ENCODE results near the gene ZNF414.

The ZNF414 gene

GRCh38 chr19:8519388-8519787 is 5.4 kb upstream of the ZNF414 start:
- no peaks in the 10 kb centered on the region for H3K9me2 ChIP-seq (ENCODE audit: low read depth, low read length)
- H4K20me1 ChIP-seq (ENCODE audit: insufficient read depth, low read length), result no peaks in the 10 kb centered on the region
- H3K27me3 ChIP-seq (ENCODE audit: insufficient read depth, low read length), result no peaks in the 10 kb centered on the region
- H3K9ac ChIP-seq (ENCODE audit: low read length), result no peak overlapping the region
- no peak overlapping the region for H2AFZ ChIP-seq (ENCODE audit: low read length)
- no peak overlapping the region for H3K4me3 ChIP-seq (ENCODE audit: low read depth, low read length, poor library complexity, severe bottlenecking)
- H3K9me3 ChIP-seq (ENCODE audit: low read length), result no peaks in the 10 kb centered on the region
- no peaks in the 10 kb centered on the region for H3F3A ChIP-seq (ENCODE audit: insufficient read depth, low read length)
- H3K4me1 ChIP-seq (ENCODE audit: insufficient read depth, low read length, severe bottlenecking), result peaks cover 2% of the 10 kb centered on the region
- H3K36me3 ChIP-seq (ENCODE audit: insufficient read depth, low read length), result no peaks in the 10 kb centered on the region
- no peak overlapping the region for H3K4me2 ChIP-seq (ENCODE audit: low read length)
- H3K27ac ChIP-seq (ENCODE audit: low read depth, low read length, poor library complexity, severe bottlenecking), result no peak overlapping the region
- no peaks in the 10 kb centered on the region for H3K79me2 ChIP-seq (ENCODE audit: insufficient read depth, low read length)
- TF ChIP-seq, protein P1, sequence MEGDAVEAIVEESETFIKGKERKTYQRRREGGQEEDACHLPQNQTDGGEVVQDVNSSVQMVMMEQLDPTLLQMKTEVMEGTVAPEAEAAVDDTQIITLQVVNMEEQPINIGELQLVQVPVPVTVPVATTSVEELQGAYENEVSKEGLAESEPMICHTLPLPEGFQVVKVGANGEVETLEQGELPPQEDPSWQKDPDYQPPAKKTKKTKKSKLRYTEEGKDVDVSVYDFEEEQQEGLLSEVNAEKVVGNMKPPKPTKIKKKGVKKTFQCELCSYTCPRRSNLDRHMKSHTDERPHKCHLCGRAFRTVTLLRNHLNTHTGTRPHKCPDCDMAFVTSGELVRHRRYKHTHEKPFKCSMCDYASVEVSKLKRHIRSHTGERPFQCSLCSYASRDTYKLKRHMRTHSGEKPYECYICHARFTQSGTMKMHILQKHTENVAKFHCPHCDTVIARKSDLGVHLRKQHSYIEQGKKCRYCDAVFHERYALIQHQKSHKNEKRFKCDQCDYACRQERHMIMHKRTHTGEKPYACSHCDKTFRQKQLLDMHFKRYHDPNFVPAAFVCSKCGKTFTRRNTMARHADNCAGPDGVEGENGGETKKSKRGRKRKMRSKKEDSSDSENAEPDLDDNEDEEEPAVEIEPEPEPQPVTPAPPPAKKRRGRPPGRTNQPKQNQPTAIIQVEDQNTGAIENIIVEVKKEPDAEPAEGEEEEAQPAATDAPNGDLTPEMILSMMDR (IDR thresholded peaks at IDR 0.05; ENCODE audit: low read length), result no peak
- TF ChIP-seq EZH2 (IDR thresholded peaks at IDR 0.05; ENCODE audit: borderline replicate concordance, low read length), result no peak

DNA sequence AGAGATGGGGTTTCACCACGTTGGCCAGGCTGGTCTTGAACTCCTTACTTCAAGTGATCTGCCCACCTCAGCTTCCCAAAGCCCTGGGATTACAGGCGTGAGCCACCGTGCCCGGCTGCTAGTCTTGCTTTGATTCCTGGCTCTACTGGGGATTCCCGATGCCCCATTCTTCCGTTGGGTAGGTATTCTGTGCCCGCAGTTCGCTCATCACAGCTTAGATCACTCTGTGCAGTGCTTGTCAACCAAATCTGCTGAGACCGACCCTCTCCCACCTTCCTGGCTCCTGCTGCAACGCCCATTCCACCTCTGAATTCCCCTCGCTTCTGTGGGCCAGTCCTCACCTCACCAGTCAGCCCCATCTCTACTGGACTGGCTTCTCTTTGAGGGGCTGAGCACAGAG is 4.6 kb upstream of the ZNF414 start:
- Histone ChIP-seq H3K4me3 (ENCODE audit: low read depth, low read length, poor library complexity, severe bottlenecking) (no peak overlapping the region), H2AFZ (ENCODE audit: low read length) (no peak overlapping the region), H3K9me3 (ENCODE audit: low read length) (no peaks in the 10 kb centered on the region), H3K79me2 (ENCODE audit: insufficient read depth, low read length) (no peaks in the 10 kb centered on the region), H3K27me3 (ENCODE audit: insufficient read depth, low read length) (no peaks in the 10 kb centered on the region), H3K4me2 (ENCODE audit: low read length) (no peak overlapping the region), H3K9ac (ENCODE audit: low read length) (no peak overlapping the region), H4K20me1 (ENCODE audit: insufficient read depth, low read length) (no peaks in the 10 kb centered on the region), H3K27ac (ENCODE audit: low read depth, low read length, poor library complexity, severe bottlenecking) (no peak overlapping the region), H3F3A (ENCODE audit: insufficient read depth, low read length) (no peaks in the 10 kb centered on the region), H3K9me2 (ENCODE audit: low read depth, low read length) (no peaks in the 10 kb centered on the region), H3K36me3 (ENCODE audit: insufficient read depth, low read length) (no peaks in the 10 kb centered on the region), H3K4me1 (ENCODE audit: insufficient read depth, low read length, severe bottlenecking) (peaks cover 5% of the 10 kb centered on the region)
- TF ChIP-seq, protein P1 (IDR thresholded peaks at IDR 0.05; ENCODE audit: low read length), result no peak
- TF ChIP-seq EZH2 (IDR thresholded peaks at IDR 0.05; ENCODE audit: borderline replicate concordance, low read length), result no peak

GRCh38 chr19:8517551-8518442 is 3.8 kb upstream of the ZNF414 start:
- Histone ChIP-seq H3K27me3 (ENCODE audit: insufficient read depth, low read length) (no peaks in the 10 kb centered on the region), H3K4me2 (ENCODE audit: low read length) (no peak overlapping the region), H3K9ac (ENCODE audit: low read length) (no peak overlapping the region), H3K4me3 (ENCODE audit: low read depth, low read length, poor library complexity, severe bottlenecking) (no peak overlapping the region), H3K9me3 (ENCODE audit: low read length) (no peaks in the 10 kb centered on the region), H2AFZ (ENCODE audit: low read length) (no peak overlapping the region), H3K4me1 (ENCODE audit: insufficient read depth, low read length, severe bottlenecking) (peaks cover 12% of the 10 kb centered on the region), H3K27ac (ENCODE audit: low read depth, low read length, poor library complexity, severe bottlenecking) (no peak overlapping the region), H3K36me3 (ENCODE audit: insufficient read depth, low read length) (no peaks in the 10 kb centered on the region), H4K20me1 (ENCODE audit: insufficient read depth, low read length) (no peaks in the 10 kb centered on the region), H3K79me2 (ENCODE audit: insufficient read depth, low read length) (no peaks in the 10 kb centered on the region), H3F3A (ENCODE audit: insufficient read depth, low read length) (no peaks in the 10 kb centered on the region), H3K9me2 (ENCODE audit: low read depth, low read length) (no peaks in the 10 kb centered on the region)
- TF ChIP-seq EZH2 (IDR thresholded peaks at IDR 0.05; ENCODE audit: borderline replicate concordance, low read length), result no peak
- TF ChIP-seq, protein P1 (IDR thresholded peaks at IDR 0.05; ENCODE audit: low read length), result no peak
